Calu3 (cell line): ENCODE data around the gene MSMO1. TPM values are rescaled to one million over a fixed set of nuclear protein-coding genes. Genes with fewer than 3 reads are reported as not detected.

ENCODE experiments used
- BruUV-seq: library from RNA; stranded (reverse); fragments of 400-500 nt; replicated peaks from 2 replicates; lab custom pipeline; 2021; lab: Mats Ljungman, UMichigan
- CTCF ChIA-PET: fragments of 300-600 bp; sonication (Branson Sonifier 250); formaldehyde crosslinking; loops from one replicate; lab custom pipeline; 2022; ENCODE audit warnings: antibody characterized with exemption; lab: Charles Lee
- DNase-seq: peaks from one replicate; pipeline ENCODE4 v3.0.0; 2022
- H3K27ac Mint-ChIP-seq: one replicate; pipeline ENCODE4 v1.8.0; 2022; ENCODE audit warnings: mixed read lengths; ENCODE audit not compliant: unreplicated experiment
- H3K27me3 Mint-ChIP-seq: one replicate; pipeline ENCODE4 v1.8.0; 2022; ENCODE audit warnings: mixed read lengths; ENCODE audit not compliant: unreplicated experiment
- H3K36me3 Mint-ChIP-seq: one replicate; pipeline ENCODE4 v1.8.0; 2022; ENCODE audit warnings: mild to moderate bottlenecking, moderate library complexity, mixed read lengths; ENCODE audit not compliant: insufficient read depth, unreplicated experiment
- H3K4me1 Mint-ChIP-seq: one replicate; pipeline ENCODE4 v1.8.0; 2022; ENCODE audit warnings: mild to moderate bottlenecking, low read depth, mixed read lengths; ENCODE audit not compliant: unreplicated experiment
- H3K4me3 Mint-ChIP-seq: one replicate; pipeline ENCODE4 v1.8.0; 2022; ENCODE audit warnings: mild to moderate bottlenecking, low read depth, moderate library complexity, mixed read lengths; ENCODE audit not compliant: unreplicated experiment
- H3K9me3 Mint-ChIP-seq: one replicate; pipeline ENCODE4 v1.8.0; 2022; ENCODE audit warnings: low read depth, mixed read lengths; ENCODE audit not compliant: unreplicated experiment
- intact Hi-C: fragments of 100-400 bp; cut with micrococcal nuclease; formaldehyde crosslinking; loops from one replicate; pipeline ENCODE4 v1.10.0; 2022; ENCODE audit not compliant: unreplicated experiment
- total RNA-seq: library from RNA; stranded (reverse); gene quantifications from 2 replicates; pipeline ENCODE4 v1.2.3, GENCODE V29; 2022
- TF ChIP-seq, protein P1 (sequence below): fragments of 200-600 bp; IDR thresholded peaks from one replicate; pipeline ENCODE4 v1.8.0; 2022; ENCODE audit warnings: antibody characterized with exemption; ENCODE audit not compliant: unreplicated experiment

The MSMO1 gene
- total RNA-seq, 1 experiment from 2014 or later, result 111 TPM

DNA sequence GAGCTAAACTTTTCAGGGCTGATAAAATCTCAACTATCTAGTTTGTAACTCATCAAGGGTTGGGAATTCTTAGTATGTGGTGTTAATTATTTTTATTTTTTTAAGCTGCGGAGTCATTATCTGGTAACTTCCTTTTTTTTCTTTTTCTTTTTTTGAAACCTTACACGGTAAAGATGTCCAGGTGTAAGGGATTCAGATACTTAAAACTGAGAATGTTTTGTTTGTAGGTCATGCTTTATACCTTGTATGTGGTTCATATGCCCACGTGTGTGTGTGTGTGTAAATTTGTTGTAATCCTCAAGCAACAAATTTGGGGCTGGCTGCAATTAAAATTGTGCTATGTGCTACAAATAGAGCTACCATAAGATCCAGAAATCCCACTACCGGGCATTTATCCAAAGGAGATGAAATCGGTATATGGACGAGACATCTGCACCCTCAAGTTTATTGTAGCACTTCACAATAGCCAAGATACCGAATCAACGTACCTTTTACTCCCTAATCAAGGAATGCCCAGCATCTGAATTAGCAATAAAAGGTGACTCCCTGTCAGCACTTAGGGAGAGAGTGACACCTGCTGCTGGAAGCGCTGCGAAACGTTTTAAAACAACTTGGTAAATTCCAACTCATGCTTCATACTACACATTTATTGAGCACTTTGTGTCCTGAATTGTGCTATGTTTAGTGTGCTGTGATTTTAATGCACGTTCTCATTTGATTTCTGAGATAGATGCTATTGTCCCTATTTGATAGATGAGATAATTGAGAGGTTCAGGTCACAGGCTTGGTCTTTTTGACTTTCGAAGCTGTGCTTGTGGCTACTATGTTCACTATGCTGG is 16.1 kb downstream of the MSMO1 start:
- no peak for DNase-seq
- BruUV-seq, result no TSS peak
- intact Hi-C loops, result no loop called here
- TF ChIP-seq, protein P1, sequence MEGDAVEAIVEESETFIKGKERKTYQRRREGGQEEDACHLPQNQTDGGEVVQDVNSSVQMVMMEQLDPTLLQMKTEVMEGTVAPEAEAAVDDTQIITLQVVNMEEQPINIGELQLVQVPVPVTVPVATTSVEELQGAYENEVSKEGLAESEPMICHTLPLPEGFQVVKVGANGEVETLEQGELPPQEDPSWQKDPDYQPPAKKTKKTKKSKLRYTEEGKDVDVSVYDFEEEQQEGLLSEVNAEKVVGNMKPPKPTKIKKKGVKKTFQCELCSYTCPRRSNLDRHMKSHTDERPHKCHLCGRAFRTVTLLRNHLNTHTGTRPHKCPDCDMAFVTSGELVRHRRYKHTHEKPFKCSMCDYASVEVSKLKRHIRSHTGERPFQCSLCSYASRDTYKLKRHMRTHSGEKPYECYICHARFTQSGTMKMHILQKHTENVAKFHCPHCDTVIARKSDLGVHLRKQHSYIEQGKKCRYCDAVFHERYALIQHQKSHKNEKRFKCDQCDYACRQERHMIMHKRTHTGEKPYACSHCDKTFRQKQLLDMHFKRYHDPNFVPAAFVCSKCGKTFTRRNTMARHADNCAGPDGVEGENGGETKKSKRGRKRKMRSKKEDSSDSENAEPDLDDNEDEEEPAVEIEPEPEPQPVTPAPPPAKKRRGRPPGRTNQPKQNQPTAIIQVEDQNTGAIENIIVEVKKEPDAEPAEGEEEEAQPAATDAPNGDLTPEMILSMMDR, result no peak
- H3K9me3 Mint-ChIP-seq, result no peaks in the 10 kb centered on the region
- H3K4me3 Mint-ChIP-seq, result no peak overlapping the region
- no peaks in the 10 kb centered on the region for H3K27me3 Mint-ChIP-seq
- no peaks in the 10 kb centered on the region for H3K4me1 Mint-ChIP-seq
- H3K36me3 Mint-ChIP-seq, result no peaks in the 10 kb centered on the region
- CTCF ChIA-PET, result interaction anchor here (1.3 kb wide), 1 partner anchor 12 kb away, joined by 3 read pairs; no protein-coding TSS in a partner anchor
- H3K27ac Mint-ChIP-seq, result no peak overlapping the region

DNA sequence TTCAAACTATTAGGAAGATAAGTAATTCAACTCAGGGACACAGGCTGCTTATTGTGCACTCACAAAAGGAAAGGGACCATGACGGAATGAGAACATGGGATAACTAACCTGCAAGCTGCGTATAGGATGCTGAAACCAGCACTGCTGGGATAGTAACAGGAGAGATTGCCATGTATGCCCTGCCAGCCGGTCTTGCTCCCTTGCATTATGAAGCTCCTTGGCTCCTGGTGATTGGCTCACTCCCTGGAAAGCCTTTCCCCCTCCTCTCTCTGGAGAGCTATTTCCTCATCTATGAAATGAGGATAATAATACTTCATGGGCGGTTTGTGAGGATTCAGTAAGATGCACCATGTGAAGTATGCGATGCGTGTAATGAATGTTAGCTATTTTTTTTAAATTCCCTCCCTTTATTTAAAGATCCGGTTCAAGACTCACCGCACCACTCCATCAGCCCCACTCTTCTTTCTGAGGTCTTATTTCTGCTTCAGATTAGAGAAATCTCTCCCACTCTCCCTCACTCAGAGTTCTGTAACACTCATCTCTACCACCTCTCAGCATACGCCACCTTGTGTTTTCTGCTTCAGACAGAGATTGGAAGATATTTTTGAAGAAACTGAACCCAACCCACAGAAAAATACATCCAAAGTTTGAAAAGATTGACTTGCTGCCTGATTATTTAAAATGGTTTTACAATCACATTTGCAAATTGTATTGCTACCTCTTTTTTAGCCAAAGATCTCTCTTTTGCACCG is 18.4 kb downstream of the MSMO1 start:
- H3K27me3 Mint-ChIP-seq, result no peaks in the 10 kb centered on the region
- no TSS peak for BruUV-seq
- no peaks in the 10 kb centered on the region for H3K4me1 Mint-ChIP-seq
- H3K9me3 Mint-ChIP-seq, result no peaks in the 10 kb centered on the region
- TF ChIP-seq, protein P1, result no peak
- intact Hi-C loops, result loop anchor here (2.0 kb wide), 1 partner anchor 215 kb away; no protein-coding TSS in a partner anchor
- H3K36me3 Mint-ChIP-seq, result no peaks in the 10 kb centered on the region
- no peak for DNase-seq
- H3K27ac Mint-ChIP-seq, result no peak overlapping the region
- no peak overlapping the region for H3K4me3 Mint-ChIP-seq
- CTCF ChIA-PET, result no interaction called here

GRCh38 chr4:165347647-165348569 is 20.4 kb downstream of the MSMO1 start:
- Mint-ChIP-seq H3K27ac (no peak overlapping the region), H3K4me3 (no peak overlapping the region), H3K4me1 (no peaks in the 10 kb centered on the region), H3K36me3 (no peaks in the 10 kb centered on the region), H3K9me3 (no peaks in the 10 kb centered on the region), H3K27me3 (no peaks in the 10 kb centered on the region)
- DNase-seq, result no peak
- intact Hi-C loops, result loop anchor here (2.0 kb wide), 1 partner anchor 217 kb away; no protein-coding TSS in a partner anchor
- TF ChIP-seq, protein P1, result no peak
- no TSS peak for BruUV-seq
- CTCF ChIA-PET, result no interaction called here
